VCaP (cell line): ENCODE measurements around the gene PREX1.

Experiments used
- H3K27ac ChIP-seq: fragments of 450-650 bp; 2 replicates; pipeline ENCODE4 v1.5.1; 2017
- CTCF ChIP-seq: fragments of 450-650 bp; conservative IDR thresholded peaks from 2 replicates; pipeline ENCODE4 v1.5.1; 2017; ENCODE audit warnings: mild to moderate bottlenecking, moderate library complexity

PREX1 gene

GRCh38 chr20:48862279-48862678, 34.5 kb upstream of the PREX1 start:
- no peak for TF ChIP-seq CTCF
- no peak overlapping the region for H3K27ac ChIP-seq

DNA sequence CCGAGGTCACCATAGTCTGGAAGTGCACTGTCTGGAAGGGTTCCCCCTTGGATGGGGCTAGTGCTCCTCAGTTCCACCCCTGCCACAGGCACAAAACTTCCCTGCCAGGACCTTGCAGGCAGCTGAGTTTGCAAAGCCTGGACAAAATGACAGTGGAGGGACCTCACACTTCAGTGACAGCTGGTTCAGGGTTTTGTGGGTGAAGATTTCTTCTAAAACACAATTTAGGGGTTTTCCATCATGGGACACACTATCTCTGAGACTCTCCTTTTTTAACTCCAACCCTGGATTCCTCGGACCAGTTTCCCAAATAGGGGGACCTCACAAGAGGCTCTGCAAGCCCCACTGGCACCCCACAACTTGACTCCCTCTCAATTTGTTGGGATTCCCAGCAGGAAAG, 33.6 kb upstream of the PREX1 start:
- no peak overlapping the region for H3K27ac ChIP-seq
- no peak for TF ChIP-seq CTCF

DNA sequence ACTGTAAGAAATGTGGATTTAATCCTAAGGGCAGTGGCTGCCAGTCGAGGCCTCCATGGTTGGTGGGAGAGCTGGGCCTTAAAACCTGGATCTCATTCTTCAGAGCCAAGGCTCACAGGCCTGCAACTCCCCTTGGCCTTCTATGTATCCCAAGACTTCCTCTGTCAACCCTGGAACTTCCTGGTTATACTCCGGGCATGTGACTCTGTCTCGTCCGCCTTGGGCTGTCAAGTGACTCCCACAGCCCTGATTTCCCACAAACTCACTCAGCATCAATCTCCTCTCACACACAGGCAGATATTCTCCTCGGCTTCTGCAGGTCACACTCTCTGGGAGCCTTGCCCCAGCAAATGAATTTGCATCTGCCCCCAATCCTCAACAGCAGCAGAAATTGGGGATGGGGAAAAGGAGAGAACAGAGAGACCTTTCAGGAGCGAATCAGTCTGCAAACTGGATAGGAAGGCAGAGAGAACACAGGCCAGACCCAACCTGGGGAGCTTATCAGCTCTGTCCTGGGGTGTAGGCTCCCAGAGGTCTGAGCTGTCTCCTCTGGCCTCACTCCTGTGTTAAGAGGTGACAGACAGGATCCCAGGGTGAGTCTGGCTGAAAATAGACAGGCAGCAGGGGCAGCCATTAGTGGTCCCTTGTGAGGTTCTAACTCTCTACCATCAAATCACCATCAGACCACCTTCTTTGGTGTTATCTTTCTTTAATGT, 30.4 kb upstream of the PREX1 start:
- no peak for TF ChIP-seq CTCF
- no peak overlapping the region for H3K27ac ChIP-seq

DNA sequence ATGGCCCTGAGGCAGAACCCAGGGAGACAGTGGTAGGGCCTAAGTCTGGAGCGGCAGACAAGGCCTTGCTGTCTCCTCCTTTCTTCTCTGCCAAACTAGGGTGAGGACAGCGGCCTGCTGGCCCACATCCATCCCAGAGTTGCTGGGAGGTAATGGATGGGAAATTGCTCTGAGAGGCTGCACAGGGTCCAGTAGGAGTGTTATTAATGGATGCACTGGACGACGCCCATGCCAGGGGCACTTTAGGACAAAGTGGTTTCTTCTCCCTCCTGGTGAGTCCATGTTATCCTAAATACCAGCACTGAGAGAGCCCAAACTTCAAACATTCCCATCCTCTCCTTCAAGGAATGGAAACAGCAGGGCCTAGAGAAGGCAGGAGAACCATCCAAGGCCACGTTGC, 28.3 kb upstream of the PREX1 start:
- H3K27ac ChIP-seq = no peak overlapping the region
- TF ChIP-seq CTCF = no peak

- no peak overlapping the region for H3K27ac ChIP-seq
Measured at GRCh38 chr20:48855046-48855445, 27.2 kb upstream of the PREX1 start.

DNA sequence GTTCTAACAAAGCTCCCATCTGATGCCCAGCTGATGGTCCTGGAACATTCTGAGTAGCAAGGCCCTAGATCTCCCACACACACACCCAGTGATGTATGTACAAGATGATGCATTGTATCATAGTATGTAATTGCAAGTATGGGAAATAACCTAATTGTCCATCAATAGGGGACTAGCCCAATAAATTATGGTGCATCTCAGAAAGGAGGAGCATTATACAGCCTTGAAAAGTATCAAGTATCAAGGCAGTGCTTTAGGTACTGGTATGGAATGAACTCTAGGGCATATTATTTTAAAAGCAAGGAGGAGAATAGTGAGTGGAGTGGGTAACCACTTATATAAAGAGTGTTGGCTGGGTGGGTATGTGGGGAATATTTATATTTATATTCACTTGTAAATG, 24.8 kb upstream of the PREX1 start:
- no peak for TF ChIP-seq CTCF
- no peak overlapping the region for H3K27ac ChIP-seq

More at GRCh38 chr20:48855046-48855445, 27.2 kb upstream of the PREX1 start:
- TF ChIP-seq CTCF = no peak

DNA sequence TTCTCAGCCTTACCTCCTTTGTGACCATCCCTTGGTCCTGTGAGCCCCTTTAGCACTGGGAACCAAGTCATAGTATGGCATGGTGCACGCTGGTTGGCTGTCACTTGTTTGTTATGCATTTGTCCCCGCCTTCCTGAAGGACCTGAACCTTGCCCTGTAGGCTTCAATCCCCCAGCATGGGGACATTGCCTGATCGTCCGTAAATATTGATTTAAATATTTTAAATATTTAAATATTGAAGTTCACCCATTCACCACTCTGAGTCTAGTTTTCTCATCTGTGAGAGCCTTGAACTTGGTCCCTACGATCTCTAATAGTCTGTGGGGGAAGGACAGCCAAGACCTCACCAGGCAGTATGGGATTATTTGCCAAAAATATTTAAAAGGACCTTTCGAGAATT, 23.8 kb upstream of the PREX1 start:
- TF ChIP-seq CTCF = no peak
- no peak overlapping the region for H3K27ac ChIP-seq
